ENCODE measurements around the gene PPP3CA.

DNA sequence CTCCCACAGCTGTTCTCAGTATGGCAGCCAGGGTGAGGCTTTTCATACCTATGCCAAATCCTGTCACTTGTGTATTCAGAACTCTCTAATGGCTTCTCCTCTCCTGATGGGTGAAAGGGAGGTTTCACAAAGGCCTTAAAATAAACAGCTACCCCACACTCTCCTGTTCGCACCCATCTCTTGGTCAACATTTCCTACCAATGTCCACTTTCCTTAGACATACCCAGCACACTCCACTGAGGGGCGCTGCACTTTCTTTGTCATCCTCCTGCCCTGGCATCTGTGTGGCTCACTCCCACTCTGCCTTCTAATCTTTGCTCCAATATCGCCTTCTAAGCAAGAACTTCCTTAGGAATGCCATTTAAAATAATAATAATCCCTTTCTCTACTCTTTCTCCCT is 313.3 kb downstream of the PPP3CA start:
- TF ChIP-seq, protein P1, sequence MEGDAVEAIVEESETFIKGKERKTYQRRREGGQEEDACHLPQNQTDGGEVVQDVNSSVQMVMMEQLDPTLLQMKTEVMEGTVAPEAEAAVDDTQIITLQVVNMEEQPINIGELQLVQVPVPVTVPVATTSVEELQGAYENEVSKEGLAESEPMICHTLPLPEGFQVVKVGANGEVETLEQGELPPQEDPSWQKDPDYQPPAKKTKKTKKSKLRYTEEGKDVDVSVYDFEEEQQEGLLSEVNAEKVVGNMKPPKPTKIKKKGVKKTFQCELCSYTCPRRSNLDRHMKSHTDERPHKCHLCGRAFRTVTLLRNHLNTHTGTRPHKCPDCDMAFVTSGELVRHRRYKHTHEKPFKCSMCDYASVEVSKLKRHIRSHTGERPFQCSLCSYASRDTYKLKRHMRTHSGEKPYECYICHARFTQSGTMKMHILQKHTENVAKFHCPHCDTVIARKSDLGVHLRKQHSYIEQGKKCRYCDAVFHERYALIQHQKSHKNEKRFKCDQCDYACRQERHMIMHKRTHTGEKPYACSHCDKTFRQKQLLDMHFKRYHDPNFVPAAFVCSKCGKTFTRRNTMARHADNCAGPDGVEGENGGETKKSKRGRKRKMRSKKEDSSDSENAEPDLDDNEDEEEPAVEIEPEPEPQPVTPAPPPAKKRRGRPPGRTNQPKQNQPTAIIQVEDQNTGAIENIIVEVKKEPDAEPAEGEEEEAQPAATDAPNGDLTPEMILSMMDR (IDR thresholded peaks at IDR 0.05), result no peak
- no peak for TF ChIP-seq POLR2A (IDR thresholded peaks at IDR 0.05)
